HAP-1 (cell line): ENCODE data around the gene RELN.

Source experiments
- DNase-seq, 2 experiments: peaks; one replicate each; pipeline ENCODE4 v3.0.0-alpha.2; 2016 to 2020; ENCODE audit warnings: low spot score in 2 of 2
- H3K27me3 ChIP-seq: fragments of 250-450 bp; sonication (Bioruptor Pico); 2 replicates; pipeline ENCODE4 v1.5.1; 2020; ENCODE audit warnings: low read depth, mild to moderate bottlenecking, moderate library complexity
- H3K36me3 ChIP-seq: fragments of 250-450 bp; sonication (Bioruptor Pico); replicated peaks from 2 replicates; pipeline ENCODE4 v1.5.1; 2020; ENCODE audit warnings: mild to moderate bottlenecking
- H3K4me1 ChIP-seq: fragments of 250-450 bp; sonication (Bioruptor Pico); 2 replicates; pipeline ENCODE4 v1.5.1; 2020; ENCODE audit warnings: mild to moderate bottlenecking
- H3K4me3 ChIP-seq: fragments of 250-450 bp; sonication (Bioruptor Pico); 2 replicates; pipeline ENCODE4 v1.5.1; 2020; ENCODE audit warnings: mild to moderate bottlenecking, moderate library complexity
- H3K9me3 ChIP-seq: fragments of 250-450 bp; sonication (Bioruptor Pico); 2 replicates; pipeline ENCODE4 v1.5.1; 2020; ENCODE audit warnings: mild to moderate bottlenecking, moderate library complexity
- in situ Hi-C: fragments of 300-500 bp; cut with MboI; formaldehyde crosslinking; loops from 3 replicates; pipeline ENCODE4 v1.14.3; 2020; ENCODE audit warnings: low sequenced_read_pairs, inconsistent platforms, mixed read lengths

RELN gene

GRCh38 chr7:103613655-103614642 lies 375.5 kb downstream of the RELN start:
- Histone ChIP-seq H3K36me3 (no peaks in the 10 kb centered on the region), H3K27me3 (no peaks in the 10 kb centered on the region), H3K9me3 (no peaks in the 10 kb centered on the region), H3K4me1 (peaks cover 7% of the 10 kb centered on the region; the same call in 1 of the 2 replicates), H3K4me3 (no peak overlapping the region)
- peak; percentile 23 to 24 for DNase-seq
- in situ Hi-C loops = no loop called here

- in situ Hi-C loops = no loop called here
- Histone ChIP-seq H3K4me3 (no peak overlapping the region), H3K27me3 (no peaks in the 10 kb centered on the region), H3K36me3 (no peaks in the 10 kb centered on the region), H3K4me1 (peaks cover 4% of the 10 kb centered on the region; the same call in 1 of the 2 replicates), H3K9me3 (no peaks in the 10 kb centered on the region)
- no peak for DNase-seq
These were observed 379.7 kb downstream of the RELN start for GRCh38 chr7:103609778-103610177.

- in situ Hi-C loops = no loop called here
- peaks cover 4% of the 10 kb centered on the region; the same call in 1 of the 2 replicates for H3K4me1 ChIP-seq
- H3K4me3 ChIP-seq = no peak overlapping the region
- no peak for DNase-seq
- H3K27me3 ChIP-seq = no peaks in the 10 kb centered on the region
- H3K36me3 ChIP-seq = no peaks in the 10 kb centered on the region
- H3K9me3 ChIP-seq = no peaks in the 10 kb centered on the region
These were observed 383.8 kb downstream of the RELN start for GRCh38 chr7:103605640-103606039.

GRCh38 chr7:103598326-103598905 lies 391.0 kb downstream of the RELN start:
- in situ Hi-C loops = no loop called here

GRCh38 chr7:103597606-103598005 lies 391.9 kb downstream of the RELN start:
- Histone ChIP-seq H3K27me3 (no peaks in the 10 kb centered on the region), H3K36me3 (no peaks in the 10 kb centered on the region), H3K4me1 (no peaks in the 10 kb centered on the region; the same call in 1 of the 2 replicates), H3K4me3 (no peak overlapping the region), H3K9me3 (no peaks in the 10 kb centered on the region)
- in situ Hi-C loops = no loop called here
- no peak for DNase-seq

More at GRCh38 chr7:103598326-103598905, 391.0 kb downstream of the RELN start:
- H3K36me3 ChIP-seq = no peaks in the 10 kb centered on the region
- H3K4me1 ChIP-seq = no peaks in the 10 kb centered on the region; the same call in 1 of the 2 replicates
- no peak for DNase-seq
- no peaks in the 10 kb centered on the region for H3K9me3 ChIP-seq
- no peaks in the 10 kb centered on the region for H3K27me3 ChIP-seq
- no peak overlapping the region for H3K4me3 ChIP-seq

- no peaks in the 10 kb centered on the region for H3K36me3 ChIP-seq
- no peaks in the 10 kb centered on the region for H3K27me3 ChIP-seq
- H3K4me3 ChIP-seq = no peak overlapping the region
- no peaks in the 10 kb centered on the region for H3K9me3 ChIP-seq
- in situ Hi-C loops = no loop called here
- no peaks in the 10 kb centered on the region for H3K4me1 ChIP-seq
- DNase-seq = no peak
These were observed 395.3 kb downstream of the RELN start for GRCh38 chr7:103594186-103594585.

- no peaks in the 10 kb centered on the region for H3K4me1 ChIP-seq
- no peaks in the 10 kb centered on the region for H3K9me3 ChIP-seq
- in situ Hi-C loops = no loop called here
- no peak for DNase-seq
- no peaks in the 10 kb centered on the region for H3K27me3 ChIP-seq
- no peaks in the 10 kb centered on the region for H3K36me3 ChIP-seq
- no peak overlapping the region for H3K4me3 ChIP-seq
These were observed 395.8 kb downstream of the RELN start for GRCh38 chr7:103593691-103594090.

- no peak for DNase-seq
- H3K4me1 ChIP-seq = no peaks in the 10 kb centered on the region
- H3K9me3 ChIP-seq = no peaks in the 10 kb centered on the region
- no peaks in the 10 kb centered on the region for H3K36me3 ChIP-seq
- in situ Hi-C loops = no loop called here
- H3K4me3 ChIP-seq = no peak overlapping the region
- H3K27me3 ChIP-seq = no peaks in the 10 kb centered on the region
These were observed 396.6 kb downstream of the RELN start for GRCh38 chr7:103592844-103593243.

- H3K36me3 ChIP-seq = no peaks in the 10 kb centered on the region
- in situ Hi-C loops = no loop called here
- H3K27me3 ChIP-seq = no peaks in the 10 kb centered on the region
- H3K9me3 ChIP-seq = no peaks in the 10 kb centered on the region
- no peaks in the 10 kb centered on the region for H3K4me1 ChIP-seq
- DNase-seq = no peak
- no peak overlapping the region for H3K4me3 ChIP-seq
These were observed 397.3 kb downstream of the RELN start for GRCh38 chr7:103592187-103592586.

- H3K36me3 ChIP-seq = no peaks in the 10 kb centered on the region
- H3K4me3 ChIP-seq = no peak overlapping the region
- H3K4me1 ChIP-seq = no peaks in the 10 kb centered on the region
- H3K27me3 ChIP-seq = no peaks in the 10 kb centered on the region
- DNase-seq = no peak
- no peaks in the 10 kb centered on the region for H3K9me3 ChIP-seq
- in situ Hi-C loops = no loop called here
These were observed 409.4 kb downstream of the RELN start for GRCh38 chr7:103580031-103580430.

- Histone ChIP-seq H3K36me3 (no peaks in the 10 kb centered on the region), H3K4me1 (no peaks in the 10 kb centered on the region), H3K27me3 (no peaks in the 10 kb centered on the region), H3K9me3 (no peaks in the 10 kb centered on the region), H3K4me3 (no peak overlapping the region)
- DNase-seq = no peak
- in situ Hi-C loops = no loop called here
These were observed 412.4 kb downstream of the RELN start for GRCh38 chr7:103577059-103577458.

- in situ Hi-C loops = no loop called here
- Histone ChIP-seq H3K27me3 (no peaks in the 10 kb centered on the region), H3K36me3 (no peaks in the 10 kb centered on the region), H3K4me3 (no peak overlapping the region), H3K4me1 (peaks cover 3% of the 10 kb centered on the region; the same call in 1 of the 2 replicates), H3K9me3 (no peaks in the 10 kb centered on the region)
- no peak for DNase-seq
These were observed 412.8 kb downstream of the RELN start for GRCh38 chr7:103576641-103577040.

- Histone ChIP-seq H3K4me3 (no peak overlapping the region), H3K27me3 (no peaks in the 10 kb centered on the region), H3K36me3 (no peaks in the 10 kb centered on the region), H3K9me3 (no peaks in the 10 kb centered on the region), H3K4me1 (peaks cover 22% of the 10 kb centered on the region)
- DNase-seq = no peak
- in situ Hi-C loops = loop anchor here (25.0 kb wide), 1 partner anchor 588 kb away; no protein-coding TSS in a partner anchor
These were observed 414.9 kb downstream of the RELN start for GRCh38 chr7:103574576-103574975.

- Histone ChIP-seq H3K27me3 (no peaks in the 10 kb centered on the region), H3K4me3 (no peak overlapping the region), H3K9me3 (no peaks in the 10 kb centered on the region), H3K4me1 (peaks cover 30% of the 10 kb centered on the region), H3K36me3 (no peaks in the 10 kb centered on the region)
- no peak for DNase-seq
- in situ Hi-C loops = loop anchor here (25.0 kb wide), 1 partner anchor 589 kb away; no protein-coding TSS in a partner anchor
These were observed 415.9 kb downstream of the RELN start for GRCh38 chr7:103573479-103574058.
